GM19043 (cell line): ENCODE measurements around the gene CLCN6.
"Not testable (repeated sequence)": the region's sequence is repeated elsewhere in the genome, so short reads cannot be mapped to it uniquely, and the experiment has no call there.

ENCODE experiments used
- ATAC-seq: cut with Tn5 transposase; IDR thresholded peaks from one replicate; pipeline ENCODE4 v1.9.1; 2021; ENCODE audit warnings: low read depth; ENCODE audit not compliant: unreplicated experiment

CLCN6 gene

DNA sequence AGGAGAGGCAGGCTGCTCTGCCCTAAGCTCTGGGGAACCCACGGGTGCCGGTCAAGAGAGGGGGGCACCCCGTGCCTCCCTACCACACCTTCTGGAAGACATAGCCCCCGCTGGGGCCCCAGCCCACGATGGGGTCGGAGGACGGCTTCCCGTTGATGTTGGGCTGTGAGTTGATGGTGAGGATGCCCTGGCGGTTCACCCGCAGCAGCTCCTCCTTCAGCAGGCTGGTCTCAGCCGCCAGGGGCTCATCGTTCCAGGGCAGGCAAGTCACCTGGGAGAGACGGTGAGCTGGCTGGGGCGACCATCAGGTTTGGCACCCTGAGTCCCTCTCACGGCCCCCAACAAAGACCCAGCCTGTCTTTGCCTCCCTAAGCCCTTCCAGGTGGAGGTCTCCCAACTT lies 12.2 kb upstream of the CLCN6 start:
- no peak for ATAC-seq

GRCh38 chr1:11794446-11795237 lies 11.3 kb upstream of the CLCN6 start:
- no peak for ATAC-seq

DNA sequence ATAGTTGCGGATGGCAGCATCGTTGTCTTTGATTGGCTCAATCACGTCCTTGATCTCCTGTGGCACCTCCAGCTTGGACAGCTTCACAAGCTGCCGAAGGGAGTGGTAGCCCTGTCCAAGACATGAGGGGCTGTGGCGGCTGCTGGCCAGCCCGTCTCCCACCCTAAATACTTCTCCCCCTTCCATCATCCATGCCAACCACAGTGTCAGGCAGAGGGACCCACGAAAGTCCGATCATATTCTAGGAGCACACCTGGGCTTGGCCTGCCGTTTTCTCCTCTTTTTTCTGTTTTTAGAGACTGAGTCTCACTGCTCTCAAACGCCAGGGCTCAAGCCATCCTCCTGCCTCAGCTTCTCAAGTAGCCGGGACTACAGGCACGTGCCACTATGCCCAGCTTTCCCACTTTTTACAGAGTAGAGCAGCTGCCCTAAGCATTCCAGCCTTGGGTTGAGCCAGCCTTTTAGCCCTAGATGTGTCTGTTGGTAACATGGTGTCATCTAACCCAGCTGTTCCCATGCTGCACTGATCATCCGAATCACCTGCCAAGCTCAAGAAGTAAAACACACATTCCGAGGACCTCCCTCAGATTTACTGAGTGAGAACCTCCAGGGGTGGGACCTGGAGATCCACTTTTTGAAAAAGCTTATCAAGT lies 10.6 kb upstream of the CLCN6 start:
- no peak for ATAC-seq

- ATAC-seq, result no peak
These were observed 9.8 kb upstream of the CLCN6 start for GRCh38 chr1:11796036-11796828.

GRCh38 chr1:11797525-11798216 lies 8.3 kb upstream of the CLCN6 start:
- ATAC-seq, result no peak

DNA sequence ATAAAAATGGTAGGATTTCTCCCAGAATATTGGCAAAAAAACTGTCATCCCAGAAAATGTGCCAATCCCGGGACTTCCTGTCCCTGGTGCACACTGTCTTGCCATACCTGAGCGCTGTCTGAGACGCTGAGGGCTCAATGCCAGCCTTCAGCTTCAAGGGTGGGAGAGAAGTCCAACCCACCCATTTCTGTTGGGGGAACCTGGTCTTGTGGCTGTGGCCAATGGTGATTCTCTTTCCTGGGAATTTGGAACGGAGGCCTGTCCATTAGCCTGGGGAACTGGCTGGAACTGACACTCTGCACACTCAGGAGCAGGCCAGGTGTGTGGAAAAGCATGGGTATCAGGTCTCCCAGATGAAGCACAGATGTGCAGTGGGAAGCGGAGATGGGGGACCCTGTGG lies 6.9 kb upstream of the CLCN6 start:
- ATAC-seq, result no peak

- ATAC-seq, result no peak
These were observed 6.1 kb upstream of the CLCN6 start for GRCh38 chr1:11799896-11800295.

GRCh38 chr1:11800391-11800755 lies 5.6 kb upstream of the CLCN6 start:
- no peak for ATAC-seq

DNA sequence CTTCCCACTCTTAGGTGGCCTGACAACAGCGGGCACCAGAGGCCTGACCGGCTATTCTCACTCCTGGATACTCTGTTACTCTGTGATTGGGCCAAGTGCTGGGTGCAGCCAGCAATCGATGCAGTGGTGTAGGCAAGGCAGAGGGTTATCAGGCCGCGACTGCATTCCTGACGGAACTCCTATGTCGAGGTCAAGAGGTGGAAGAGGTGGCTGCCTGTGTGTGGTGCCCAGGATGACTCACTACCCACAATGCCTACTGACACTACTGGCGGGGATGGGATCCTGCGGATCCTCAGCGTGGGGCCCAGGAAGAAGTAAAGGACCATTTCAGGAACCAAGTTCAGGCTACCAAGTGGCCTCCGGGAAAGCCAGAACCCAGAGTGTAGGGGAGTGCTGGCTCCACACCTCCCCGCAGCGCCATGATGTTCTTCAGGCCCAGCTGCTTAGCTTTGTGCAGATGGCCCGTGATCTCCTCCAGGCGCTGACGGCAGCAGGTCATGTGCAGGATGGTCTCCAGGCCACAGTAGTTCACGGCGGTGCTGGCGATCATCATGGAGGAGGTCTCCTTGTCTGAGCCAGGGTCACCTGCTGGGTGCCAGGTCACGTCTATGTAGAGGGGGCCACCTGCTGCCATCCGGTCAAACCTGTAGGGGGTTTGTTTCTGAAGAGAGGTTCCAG lies 5.1 kb upstream of the CLCN6 start:
- no peak for ATAC-seq

- no peak for ATAC-seq
These were observed 3.4 kb upstream of the CLCN6 start for GRCh38 chr1:11802616-11802972.

GRCh38 chr1:11802973-11803885 lies 2.8 kb upstream of the CLCN6 start:
- peak; percentile 32 for ATAC-seq

- ATAC-seq, result not testable (repeated sequence)
These were observed 1.9 kb upstream of the CLCN6 start for GRCh38 chr1:11803924-11804665.

- ATAC-seq, result no peak
These were observed 1.1 kb upstream of the CLCN6 start for GRCh38 chr1:11804666-11805421.

GRCh38 chr1:11806307-11806936 lies 431 bp downstream of the CLCN6 start:
- ATAC-seq, result peak; percentile 30

- ATAC-seq, result no peak
These were observed 1.1 kb downstream of the CLCN6 start for GRCh38 chr1:11807133-11807532.

DNA sequence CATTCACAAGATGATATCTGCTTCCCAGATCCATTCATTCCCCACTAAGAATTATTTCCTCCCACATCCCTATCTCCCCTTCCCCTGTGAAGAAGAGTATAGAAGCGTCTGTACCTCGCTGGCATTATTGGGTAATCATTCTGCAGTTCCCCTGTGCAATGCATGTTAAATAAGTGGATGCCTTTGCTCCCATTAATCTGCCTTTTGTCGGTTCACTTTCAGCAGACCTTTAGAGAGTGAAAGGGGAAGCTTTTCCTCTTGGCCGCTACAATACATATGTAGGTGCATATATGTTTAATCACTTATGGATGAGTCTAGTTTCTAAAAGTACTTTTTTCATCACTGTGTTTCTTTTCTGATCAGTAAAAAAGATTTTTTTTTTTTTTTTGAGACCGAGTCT lies 7.0 kb downstream of the CLCN6 start:
- ATAC-seq, result no peak

GRCh38 chr1:11817192-11817591 lies 11.2 kb downstream of the CLCN6 start:
- ATAC-seq, result no peak

GRCh38 chr1:11822091-11822490 lies 16.1 kb downstream of the CLCN6 start:
- no peak for ATAC-seq
